ENCODE measurements around the gene PRKD1.

- TF ChIP-seq POLR2A (IDR thresholded peaks at IDR 0.05) (no peak), POLR2AphosphoS5 (IDR thresholded peaks at IDR 0.05) (no peak)
- TF ChIP-seq, protein P1, sequence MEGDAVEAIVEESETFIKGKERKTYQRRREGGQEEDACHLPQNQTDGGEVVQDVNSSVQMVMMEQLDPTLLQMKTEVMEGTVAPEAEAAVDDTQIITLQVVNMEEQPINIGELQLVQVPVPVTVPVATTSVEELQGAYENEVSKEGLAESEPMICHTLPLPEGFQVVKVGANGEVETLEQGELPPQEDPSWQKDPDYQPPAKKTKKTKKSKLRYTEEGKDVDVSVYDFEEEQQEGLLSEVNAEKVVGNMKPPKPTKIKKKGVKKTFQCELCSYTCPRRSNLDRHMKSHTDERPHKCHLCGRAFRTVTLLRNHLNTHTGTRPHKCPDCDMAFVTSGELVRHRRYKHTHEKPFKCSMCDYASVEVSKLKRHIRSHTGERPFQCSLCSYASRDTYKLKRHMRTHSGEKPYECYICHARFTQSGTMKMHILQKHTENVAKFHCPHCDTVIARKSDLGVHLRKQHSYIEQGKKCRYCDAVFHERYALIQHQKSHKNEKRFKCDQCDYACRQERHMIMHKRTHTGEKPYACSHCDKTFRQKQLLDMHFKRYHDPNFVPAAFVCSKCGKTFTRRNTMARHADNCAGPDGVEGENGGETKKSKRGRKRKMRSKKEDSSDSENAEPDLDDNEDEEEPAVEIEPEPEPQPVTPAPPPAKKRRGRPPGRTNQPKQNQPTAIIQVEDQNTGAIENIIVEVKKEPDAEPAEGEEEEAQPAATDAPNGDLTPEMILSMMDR (IDR thresholded peaks at IDR 0.05 in 8 of 11, conservative IDR thresholded peaks at IDR 0.05 in 3 of 11) = no peak
These were observed 122.1 kb downstream of the PRKD1 start for GRCh38 chr14:29805415-29806123.

Measured in spleen (tissue), 7 donors.